GM19351 (cell line): ENCODE data around the gene CAMSAP1.

Experiments
- ATAC-seq: cut with Tn5 transposase; IDR thresholded peaks from one replicate; pipeline ENCODE4 v1.9.1; 2021; ENCODE audit warnings: mild to moderate bottlenecking, moderate library complexity; ENCODE audit not compliant: unreplicated experiment

The CAMSAP1 gene

DNA sequence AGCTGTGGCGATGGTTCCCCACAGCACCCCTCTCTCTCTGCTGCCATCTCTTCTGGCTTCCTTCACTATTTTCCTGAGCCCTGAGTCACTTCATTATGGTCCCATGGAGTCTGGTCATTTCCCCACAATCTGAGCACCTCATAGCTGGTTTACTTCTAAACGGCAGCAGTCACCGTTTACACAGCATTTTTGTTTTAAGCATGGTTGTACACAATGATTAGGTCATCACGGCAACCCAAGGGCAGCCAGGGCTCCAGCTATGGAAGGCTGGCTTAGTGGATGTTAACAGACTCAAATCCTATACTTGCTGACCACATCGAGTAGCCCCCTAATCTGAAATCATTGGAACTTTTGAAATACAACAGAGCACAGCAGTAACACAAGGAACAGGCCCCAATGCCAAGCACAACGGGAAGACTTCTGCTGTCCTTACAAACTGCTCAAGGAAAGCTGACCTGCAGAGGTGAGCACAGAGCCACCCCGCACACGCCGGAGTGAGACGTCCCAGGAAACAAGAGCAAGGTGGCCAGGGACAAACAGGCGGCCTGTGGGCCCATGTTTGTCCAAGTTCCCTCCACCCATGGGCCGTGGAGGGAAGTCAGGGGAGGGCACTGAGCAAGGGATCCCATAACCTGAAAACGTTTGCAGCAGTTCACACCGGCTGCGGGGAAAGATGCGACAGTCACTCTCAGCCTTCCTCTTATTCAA is 22.9 kb downstream of the CAMSAP1 start:
- no peak for ATAC-seq

DNA sequence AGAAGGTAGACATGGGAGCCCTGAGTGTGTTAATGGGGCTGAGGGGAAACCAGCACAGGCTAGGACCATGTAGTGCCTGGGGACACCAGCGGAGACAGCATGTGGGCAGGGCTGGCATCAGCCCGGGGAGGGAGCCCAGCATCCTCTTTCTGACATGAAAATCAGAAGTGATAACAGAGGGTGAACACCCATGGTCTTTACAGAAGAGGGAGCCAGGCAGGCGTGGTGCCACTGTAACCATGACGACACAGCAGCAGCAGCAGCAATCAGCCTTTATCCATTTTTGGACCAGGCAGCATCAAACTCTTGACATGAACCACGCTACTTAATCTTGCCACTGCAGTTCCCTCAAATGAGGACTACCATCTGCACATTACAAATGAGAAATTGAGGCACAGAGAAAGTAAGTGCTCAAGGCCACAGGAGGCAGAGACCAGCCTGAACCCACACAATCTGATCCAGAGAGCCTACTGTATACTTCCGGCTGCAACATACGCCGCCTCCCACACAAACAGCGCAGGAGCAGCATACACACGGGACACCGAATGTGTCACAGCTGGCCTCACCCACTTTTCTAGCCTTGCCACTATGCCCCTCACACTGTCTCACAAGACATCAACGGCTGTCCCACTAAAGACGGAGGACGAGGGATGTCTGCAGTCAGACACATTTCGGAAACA is 23.8 kb downstream of the CAMSAP1 start:
- ATAC-seq = no peak

DNA sequence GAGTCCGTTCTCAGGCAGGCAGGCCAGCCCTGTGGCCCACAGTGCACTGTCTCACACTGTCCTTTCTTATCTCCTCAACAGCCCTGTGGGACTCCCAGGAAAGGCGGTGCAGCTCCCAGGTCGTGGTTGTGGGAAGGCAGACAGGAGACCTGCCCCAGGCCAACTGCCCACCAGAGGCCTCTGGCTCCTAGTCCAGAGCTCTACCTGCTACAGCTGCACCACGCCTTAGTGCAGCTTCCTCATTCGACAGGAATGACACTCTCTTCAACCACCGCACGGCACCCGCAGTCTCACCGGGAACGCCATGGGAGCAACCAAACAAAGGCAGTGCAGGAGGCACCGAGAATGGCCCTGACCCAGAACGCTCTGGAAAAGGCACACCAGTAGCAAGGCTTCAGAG is 25.3 kb downstream of the CAMSAP1 start:
- no peak for ATAC-seq

DNA sequence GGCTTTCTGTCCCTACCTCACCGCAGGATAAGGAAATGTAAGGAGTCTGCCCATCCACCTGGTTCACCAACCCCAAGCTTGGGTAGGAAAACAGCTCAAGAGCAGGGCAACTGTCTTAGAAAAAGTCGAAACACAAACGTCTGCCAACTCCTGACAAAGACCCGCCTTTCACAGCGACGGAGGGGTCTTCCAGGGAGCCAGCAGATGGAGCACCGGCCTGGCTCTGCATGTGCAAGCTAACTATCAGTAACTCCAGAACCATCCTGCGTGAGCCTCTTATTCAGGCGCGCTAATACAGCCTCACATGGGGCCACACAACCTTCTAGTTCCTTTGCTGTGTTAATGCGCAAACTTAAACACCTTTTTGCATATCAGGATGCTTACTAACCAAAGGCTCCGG is 26.9 kb downstream of the CAMSAP1 start:
- no peak for ATAC-seq

DNA sequence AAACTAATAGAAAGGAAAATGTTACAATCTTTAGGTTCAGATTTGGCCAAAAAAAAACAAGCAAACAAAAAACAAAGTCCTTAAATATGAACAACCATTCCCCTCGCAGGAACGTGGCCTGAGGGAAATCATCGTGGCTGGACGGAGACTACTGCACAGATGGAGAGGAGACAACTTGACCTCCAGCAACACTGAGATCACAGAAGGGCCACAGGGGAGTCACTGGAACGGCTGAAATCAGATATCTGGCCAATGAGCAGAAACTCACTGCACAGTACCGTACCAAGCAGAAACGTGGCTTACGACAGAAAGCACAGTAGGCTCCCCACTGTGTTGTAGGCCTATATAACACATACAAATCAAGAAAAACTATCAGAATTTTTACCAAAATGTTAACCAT is 27.7 kb downstream of the CAMSAP1 start:
- ATAC-seq = no peak

DNA sequence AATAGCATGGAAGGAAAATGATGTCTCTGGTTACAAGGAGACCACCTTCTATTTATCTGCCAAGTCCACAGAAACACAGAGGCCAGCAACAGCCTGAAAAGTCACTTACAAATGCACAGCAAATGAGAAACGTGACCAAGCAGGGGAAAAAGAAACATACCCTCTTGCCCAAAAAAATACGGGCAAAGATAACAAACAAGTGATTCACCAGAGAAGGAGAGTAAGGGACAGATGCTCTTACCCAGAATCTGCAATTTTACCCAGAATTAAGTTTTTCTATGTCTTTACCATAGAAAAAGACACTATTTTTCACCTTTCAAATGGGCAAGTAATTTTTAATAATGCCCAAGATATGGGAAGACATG is 28.1 kb downstream of the CAMSAP1 start:
- ATAC-seq = no peak

DNA sequence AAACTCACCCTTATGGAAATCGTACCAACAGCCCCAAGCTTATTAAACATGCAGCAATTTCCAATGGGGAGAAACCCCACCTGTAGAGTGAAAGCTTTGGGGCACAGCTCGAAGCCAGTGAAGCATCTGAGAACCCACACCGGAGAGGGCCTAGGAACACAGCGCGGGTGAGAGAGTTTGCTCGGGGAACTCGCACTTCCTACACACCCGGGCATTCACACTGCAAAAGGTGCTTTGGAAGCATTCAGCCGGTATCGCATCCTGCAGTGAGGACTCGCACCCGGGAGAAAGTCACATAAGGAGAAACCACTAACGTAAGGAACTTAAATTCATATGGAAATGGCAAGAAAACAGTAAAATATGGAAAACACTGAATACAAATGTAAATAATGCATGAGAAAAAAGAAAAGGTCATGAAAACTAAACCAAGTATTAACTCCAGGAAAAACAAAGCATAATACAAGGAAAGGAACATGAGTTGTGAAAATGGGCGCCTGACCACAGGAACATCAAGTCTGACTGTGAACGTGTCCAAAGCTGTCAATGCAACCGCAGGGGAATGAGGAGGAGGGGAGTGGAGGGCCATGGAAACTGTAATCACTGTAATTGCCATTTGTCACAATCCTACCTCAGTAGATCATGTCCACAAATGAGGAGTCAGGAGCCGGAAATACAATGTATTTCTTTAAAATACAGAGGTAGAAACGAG is 28.7 kb downstream of the CAMSAP1 start:
- ATAC-seq = no peak

DNA sequence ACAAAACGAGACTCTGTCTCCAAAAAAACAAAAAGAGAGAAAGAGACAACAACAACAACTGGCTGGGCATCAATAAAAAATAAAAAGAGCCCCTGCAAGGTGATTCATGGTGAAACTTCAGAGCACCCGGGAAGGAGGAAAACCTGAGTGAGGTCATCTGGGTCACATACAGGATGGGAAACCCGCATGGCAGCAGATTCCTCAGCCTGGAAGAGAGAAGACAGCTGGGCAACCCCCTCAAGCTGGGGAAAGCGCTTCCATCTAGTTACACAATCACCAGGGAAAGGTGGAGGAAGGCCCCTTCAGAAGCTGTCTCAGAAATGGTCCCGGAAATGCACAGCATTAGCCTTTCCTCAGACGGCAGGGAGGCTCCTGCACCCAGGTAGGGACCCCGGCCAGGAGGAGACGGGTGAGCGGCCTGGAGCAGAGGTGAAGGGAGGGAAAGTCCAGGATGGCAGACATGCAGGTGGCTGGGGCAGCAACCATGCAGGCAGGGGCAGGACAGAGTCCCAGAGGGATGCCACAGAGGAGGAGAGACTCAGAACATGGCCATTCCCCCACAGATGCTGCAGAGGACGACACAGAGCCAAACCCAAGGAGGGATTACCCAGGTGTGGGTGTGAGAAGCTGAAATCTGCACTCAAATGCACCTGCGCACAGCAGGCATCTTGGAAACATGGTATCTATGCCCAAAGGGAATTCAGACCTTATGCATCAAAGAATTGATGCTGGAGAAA is 29.4 kb downstream of the CAMSAP1 start:
- ATAC-seq = no peak

DNA sequence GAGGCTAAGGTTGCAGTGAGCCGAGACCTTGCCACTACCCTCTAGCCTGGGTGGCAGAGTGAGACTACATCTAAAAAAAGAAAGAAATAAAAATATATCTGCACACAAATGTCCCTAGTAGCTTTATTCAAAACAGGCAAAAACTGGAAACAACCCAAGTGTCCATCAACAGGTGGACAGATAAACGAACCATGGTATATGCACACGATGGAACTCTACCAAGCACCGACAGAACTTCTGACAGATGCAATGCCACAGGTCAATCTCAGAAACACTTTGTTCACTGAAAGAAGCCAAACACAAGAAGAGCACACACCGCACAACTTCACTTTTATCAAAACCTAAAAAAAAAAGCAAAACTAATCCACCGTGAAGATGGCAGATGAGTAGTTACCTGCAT is 30.4 kb downstream of the CAMSAP1 start:
- no peak for ATAC-seq

DNA sequence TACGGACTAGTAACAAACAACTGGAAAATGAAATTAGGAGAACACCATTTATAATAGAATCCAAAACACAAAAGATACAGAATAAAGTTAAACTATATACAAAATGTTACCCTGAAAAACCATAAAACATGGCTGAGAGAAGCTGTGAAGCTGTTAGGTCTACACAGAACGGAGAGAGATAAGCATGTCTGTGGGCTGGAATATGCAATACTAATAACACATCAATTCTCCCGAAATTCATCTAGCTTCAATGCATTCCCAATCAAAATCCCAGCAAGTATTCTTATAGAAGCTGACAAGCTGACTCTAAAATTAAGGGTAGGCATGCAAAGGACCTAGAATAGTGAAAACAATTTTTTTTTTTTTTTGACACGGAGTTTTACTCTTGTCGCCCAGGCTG is 32.5 kb downstream of the CAMSAP1 start:
- no peak for ATAC-seq

DNA sequence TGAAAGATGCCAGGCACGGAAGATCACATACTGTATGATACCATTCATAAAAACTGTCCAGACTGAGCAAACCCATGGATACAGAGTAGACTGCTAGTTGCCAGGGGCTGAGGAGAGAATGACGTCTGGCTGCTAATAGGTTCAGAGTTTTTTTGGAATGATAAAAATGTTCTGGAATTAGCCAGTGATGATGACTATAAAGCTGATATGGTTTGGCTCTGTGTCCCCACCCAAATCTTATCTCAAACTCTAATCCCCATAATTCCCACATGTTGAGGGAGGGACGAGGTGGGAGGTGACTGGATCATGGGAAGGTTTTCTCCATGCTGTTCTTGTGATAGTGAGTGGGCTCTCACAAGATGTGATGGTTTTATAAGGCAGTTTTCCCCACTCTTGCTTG is 37.4 kb downstream of the CAMSAP1 start:
- no peak for ATAC-seq

DNA sequence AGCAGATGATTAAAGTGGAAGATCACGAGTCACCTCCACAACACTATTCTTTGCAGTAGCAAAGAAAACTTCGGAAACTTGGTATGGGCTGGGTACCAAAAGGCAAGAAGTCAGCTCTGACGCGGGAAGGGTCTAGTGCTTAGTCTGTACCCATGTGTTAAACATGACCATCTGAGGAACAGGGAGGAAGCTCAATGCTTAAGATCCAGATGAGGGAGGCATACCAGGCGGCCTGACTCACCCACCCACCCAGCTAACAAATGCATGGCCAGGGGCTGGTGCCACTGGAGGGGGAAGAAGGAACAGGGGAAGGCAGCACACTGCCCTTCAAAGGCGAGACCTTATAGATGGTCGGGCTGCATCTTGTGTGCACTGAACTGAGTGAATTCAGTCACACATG is 41.8 kb downstream of the CAMSAP1 start:
- ATAC-seq = no peak

DNA sequence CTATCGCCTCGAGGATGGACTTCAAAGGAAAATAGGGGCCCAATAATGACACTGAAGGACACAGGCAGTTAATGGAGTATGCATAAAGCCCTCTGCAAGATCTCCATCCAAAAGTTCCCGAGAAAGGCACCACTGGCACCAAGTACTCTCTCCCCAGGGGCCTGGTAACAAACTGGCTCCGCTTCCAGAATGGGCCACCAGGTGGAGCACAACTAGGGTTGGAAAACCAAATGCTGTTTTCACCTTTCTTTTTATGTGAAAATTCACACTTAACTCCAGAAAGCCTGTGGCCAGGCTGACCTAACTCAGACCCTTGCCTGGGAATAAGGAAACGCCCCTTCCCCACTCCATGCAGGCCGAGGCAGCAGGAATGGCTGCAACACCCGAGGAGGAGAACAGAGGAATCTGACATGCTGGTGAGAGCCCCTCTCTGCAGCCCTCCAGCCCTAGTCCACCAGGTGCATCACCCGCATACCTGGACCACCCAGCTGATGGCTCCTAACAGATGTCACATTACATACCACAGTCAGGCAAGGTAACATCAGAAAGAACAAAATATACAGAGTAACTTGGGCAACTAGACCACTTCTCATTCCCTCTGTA is 42.8 kb downstream of the CAMSAP1 start:
- ATAC-seq = no peak

DNA sequence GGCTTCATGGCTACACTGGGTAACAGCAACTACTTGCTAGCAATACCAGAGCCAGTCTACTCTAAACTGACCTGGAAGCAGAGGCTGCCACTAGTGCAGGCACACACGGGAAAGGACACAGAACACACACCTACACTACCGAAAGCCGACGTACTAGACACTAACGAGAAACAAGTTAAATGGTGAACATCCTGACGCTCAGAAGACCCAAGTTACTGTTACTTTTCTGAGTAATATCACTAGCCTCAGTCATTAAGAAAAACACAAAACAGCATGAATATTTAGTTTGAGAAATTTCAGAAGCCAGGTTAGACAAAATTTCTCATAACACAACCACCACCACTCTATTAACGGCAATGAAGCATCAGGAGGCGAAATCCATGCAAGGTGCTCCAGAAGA is 44.5 kb downstream of the CAMSAP1 start:
- no peak for ATAC-seq

DNA sequence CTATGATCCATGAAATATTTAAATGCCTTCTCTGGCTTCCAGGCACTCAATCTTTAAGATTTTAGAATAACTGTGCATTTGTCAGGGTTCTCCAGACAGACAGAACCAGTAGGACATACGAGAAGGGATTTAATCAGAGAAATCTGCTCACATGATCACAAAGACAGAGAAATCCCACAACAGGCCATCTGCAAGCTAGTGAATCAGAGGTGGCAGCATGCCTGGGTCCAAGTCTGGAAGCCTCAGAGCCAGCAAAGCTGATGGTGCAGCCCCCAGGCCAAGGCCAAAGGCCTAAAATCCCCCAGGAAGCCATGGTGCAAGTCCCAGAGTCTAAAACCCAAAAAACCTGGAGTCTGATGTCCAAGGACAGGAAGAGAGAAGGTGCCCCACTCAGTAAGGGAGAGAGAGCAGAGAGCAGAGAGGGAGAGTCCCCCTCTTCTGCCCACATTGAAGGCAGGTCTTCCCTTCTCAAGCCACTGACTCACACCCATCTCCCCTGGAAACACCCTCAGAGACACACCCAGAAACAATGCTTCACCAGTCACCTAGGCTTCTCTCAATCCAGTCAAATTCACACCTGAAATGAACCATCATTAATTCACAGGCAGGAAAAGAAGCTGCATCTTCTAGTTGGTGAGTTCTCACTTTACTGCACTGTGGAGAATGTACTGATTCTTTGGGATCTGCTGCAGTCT is 48.7 kb downstream of the CAMSAP1 start:
- ATAC-seq = no peak

DNA sequence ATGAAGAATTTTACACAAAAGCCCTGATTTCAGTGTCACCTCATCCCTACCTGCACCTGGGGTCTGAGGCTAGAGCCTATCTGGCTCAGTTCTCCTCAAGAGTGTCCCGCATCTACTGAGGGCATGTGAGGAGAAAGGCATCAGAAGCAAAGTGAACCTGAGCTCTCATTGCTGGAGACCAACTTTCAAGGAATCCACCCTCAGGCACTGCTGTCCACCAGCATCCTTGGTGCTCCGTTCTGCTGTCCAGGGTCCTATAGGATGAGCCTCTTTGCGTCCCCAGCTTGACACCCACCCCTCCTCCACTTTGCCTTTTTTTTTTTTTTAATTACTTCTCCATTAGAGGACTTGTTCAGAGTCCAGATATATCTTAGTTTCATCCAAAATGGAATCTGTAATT is 49.5 kb downstream of the CAMSAP1 start:
- no peak for ATAC-seq

DNA sequence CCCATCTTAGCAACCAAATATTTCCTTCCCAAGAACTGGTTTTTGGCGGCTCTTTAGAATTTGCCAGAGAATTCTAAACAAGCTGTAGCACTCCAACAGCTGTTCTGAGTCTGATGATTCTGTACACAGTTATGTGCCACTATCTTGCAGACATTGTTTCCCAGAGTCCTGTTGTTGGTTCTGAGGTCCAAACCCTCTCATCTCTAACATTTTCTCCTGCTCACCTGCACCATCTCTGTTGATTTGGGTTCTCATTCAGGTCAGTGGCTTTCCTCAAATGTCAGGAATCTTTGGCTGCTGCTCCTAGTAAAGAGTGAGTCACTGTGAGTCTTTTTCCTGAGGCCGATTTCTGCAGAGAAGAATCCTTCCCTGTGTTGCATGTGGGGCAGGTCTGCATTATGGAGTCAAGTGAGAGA is 50.0 kb downstream of the CAMSAP1 start:
- no peak for ATAC-seq

DNA sequence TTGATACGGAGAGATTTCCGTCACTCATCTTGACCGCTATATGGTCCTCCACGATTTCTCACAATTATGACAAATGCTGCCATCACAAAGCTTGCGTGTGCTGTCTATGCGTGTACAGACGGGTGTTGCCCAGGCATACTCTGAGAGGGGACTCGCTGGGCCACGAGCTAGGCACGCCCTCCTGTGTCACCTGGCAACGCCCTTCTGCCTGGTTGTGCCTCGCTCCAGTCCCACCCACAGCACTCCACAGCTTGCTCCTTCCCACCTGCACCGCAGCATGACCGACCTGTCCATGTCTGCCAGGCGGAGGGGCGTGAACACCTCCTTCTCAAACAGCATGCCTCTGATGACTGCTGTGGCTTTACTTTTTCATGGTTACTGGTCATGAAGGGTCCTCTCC is 55.6 kb downstream of the CAMSAP1 start:
- ATAC-seq = no peak

DNA sequence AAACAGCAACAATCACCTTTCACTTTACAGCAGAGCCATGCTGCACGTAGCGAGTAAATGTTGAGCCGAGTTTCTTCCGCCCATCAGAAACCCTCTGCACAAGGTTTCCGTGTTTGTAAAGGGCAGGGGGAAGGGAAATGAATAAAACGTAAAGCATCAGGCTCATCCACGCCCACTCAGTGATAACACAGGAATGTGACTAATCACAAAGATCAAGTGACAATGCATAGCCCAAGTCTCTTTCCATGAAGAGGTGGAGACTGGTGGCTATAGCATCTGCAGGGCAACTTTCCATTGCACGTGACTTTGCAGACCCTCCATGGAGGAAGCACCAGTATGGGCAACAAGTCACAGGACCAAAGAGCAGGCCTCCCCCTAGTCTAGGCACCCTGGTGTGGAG is 56.6 kb downstream of the CAMSAP1 start:
- ATAC-seq = no peak

DNA sequence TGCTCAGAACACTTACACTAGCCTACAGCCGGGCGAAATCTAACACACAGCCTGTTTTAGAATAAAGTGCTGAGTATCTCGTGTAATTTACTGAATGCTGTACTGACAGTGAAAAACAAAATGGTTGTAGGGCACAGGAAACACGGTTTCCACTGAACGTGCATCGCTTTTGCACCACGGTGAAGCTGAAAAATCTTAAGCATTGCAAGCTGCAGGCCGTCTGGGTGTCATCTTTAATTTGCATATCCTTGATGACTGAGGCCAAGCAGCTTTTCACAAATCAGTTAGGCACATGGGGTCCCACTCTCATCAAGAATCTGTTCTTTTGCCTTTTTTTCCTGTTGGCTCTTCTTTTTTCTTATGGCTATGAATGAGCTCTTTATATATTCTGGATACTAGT is 58.2 kb downstream of the CAMSAP1 start:
- ATAC-seq = no peak
